GM23248 (cell line): ENCODE measurements around the gene AP1S3. TPM values are rescaled to one million over a fixed set of nuclear protein-coding genes. Genes with fewer than 3 reads are reported as not detected.

Experiments
- DNase-seq: peaks from one replicate; pipeline ENCODE4 v3.0.0-alpha.2; 2015
- H2AFZ ChIP-seq: fragments of 200-600 bp; sonication (generic); 2 replicates; pipeline ENCODE4 v1.6.1; 2016; ENCODE audit warnings: antibody characterized with exemption
- H3F3A ChIP-seq: fragments of 200-600 bp; sonication (generic); 2 replicates; pipeline ENCODE4 v1.6.1; 2016; ENCODE audit warnings: mild to moderate bottlenecking, antibody characterized with exemption, mixed run types; ENCODE audit not compliant: insufficient read depth
- H3K27ac ChIP-seq: fragments of 200-600 bp; sonication (generic); 2 replicates; pipeline ENCODE4 v1.5.1; 2016; ENCODE audit warnings: mild to moderate bottlenecking
- H3K27me3 ChIP-seq: fragments of 200-600 bp; sonication (generic); replicated peaks from 2 replicates; pipeline ENCODE4 v1.6.1; 2016; ENCODE audit warnings: mild to moderate bottlenecking; ENCODE audit not compliant: insufficient read depth
- H3K36me3 ChIP-seq: fragments of 200-600 bp; sonication (generic); 2 replicates; pipeline ENCODE4 v1.6.1; 2016; ENCODE audit warnings: low read depth, mild to moderate bottlenecking
- H3K4me1 ChIP-seq: fragments of 200-600 bp; sonication (generic); 2 replicates; pipeline ENCODE4 v1.6.1; 2016; ENCODE audit warnings: mild to moderate bottlenecking; ENCODE audit not compliant: insufficient read depth
- H3K4me2 ChIP-seq: fragments of 200-600 bp; sonication (generic); one replicate; pipeline ENCODE4 v1.6.1; 2016; ENCODE audit warnings: mild to moderate bottlenecking; ENCODE audit not compliant: unreplicated experiment
- H3K4me3 ChIP-seq: fragments of 200-600 bp; sonication (generic); 2 replicates; pipeline ENCODE4 v1.5.1; 2016; ENCODE audit warnings: mild to moderate bottlenecking
- H3K79me2 ChIP-seq: fragments of 200-600 bp; sonication (generic); 2 replicates; pipeline ENCODE4 v1.6.1; 2016; ENCODE audit warnings: mild to moderate bottlenecking; ENCODE audit not compliant: insufficient read depth
- H3K9ac ChIP-seq: fragments of 200-600 bp; sonication (generic); 2 replicates; pipeline ENCODE4 v1.6.1; 2016; ENCODE audit warnings: mild to moderate bottlenecking
- H3K9me2 ChIP-seq: fragments of 200-600 bp; sonication (generic); 2 replicates; pipeline ENCODE4 v1.6.1; 2016; ENCODE audit warnings: mixed run types, mild to moderate bottlenecking, moderate library complexity; ENCODE audit not compliant: insufficient read depth
- H3K9me3 ChIP-seq: fragments of 200-600 bp; sonication (generic); one replicate; pipeline ENCODE4 v1.6.1; 2017; ENCODE audit warnings: low read depth
- H4K20me1 ChIP-seq: fragments of 200-600 bp; sonication (generic); 2 replicates; pipeline ENCODE4 v1.6.0; 2016; ENCODE audit not compliant: insufficient read depth
- EZH2 ChIP-seq: fragments of 200-600 bp; sonication (generic); IDR thresholded peaks from 2 replicates; pipeline ENCODE4 v1.6.1; 2018; ENCODE audit warnings: antibody characterized with exemption, mild to moderate bottlenecking; ENCODE audit not compliant: insufficient read depth, poor library complexity, severe bottlenecking
- EZH2phosphoT487 ChIP-seq: fragments of 200-600 bp; sonication (generic); IDR thresholded peaks from 2 replicates; pipeline ENCODE4 v1.6.1; 2018; ENCODE audit warnings: antibody characterized with exemption, moderate library complexity, mild to moderate bottlenecking, low read depth; ENCODE audit not compliant: insufficient read depth
- WGBS, 2 experiments: methylation state at CpG; one replicate each; pipeline ENCODE4 v1.1.6; 2015 to 2017; ENCODE audit warnings: low lambda C conversion rate in 2 of 2, low coverage in 1 of 2; ENCODE audit errors: missing lambda C conversion rate in 2 of 2; 5-methylcytosine and 5-hydroxymethylcytosine counted together
- in situ Hi-C: fragments of 300-500 bp; cut with MboI; formaldehyde crosslinking; loops from 2 replicates; pipeline ENCODE4 v1.15.0; 2020
- polyA plus RNA-seq: library from polyadenylated mRNA; unstranded; fragments of >200 nt; fragmentation: Nextera tagmentation; extraction: Ambion mirVana; gene quantifications from 2 replicates; pipeline ENCODE4 v1.2.1, GENCODE V29; 2016
- total RNA-seq: library from RNA; depleted of rRNA; stranded (reverse); fragments of >200 nt; shearing (Covaris generic); gene quantifications from 2 replicates; pipeline ENCODE4 v1.2.3, GENCODE V29; 2014

The AP1S3 gene
- total and polyA plus RNA-seq, 2 experiments from 2014 or later, result 0.43 to 2.0 TPM

GRCh38 chr2:223722226-223722625 is 115.2 kb downstream of the AP1S3 start:
- 90% methylated on average over 9 of the region's 9 CpGs for WGBS, 2 experiments

GRCh38 chr2:223721746-223722145 is 115.6 kb downstream of the AP1S3 start:
- 96 to 98% methylated on average over 5 of the region's 5 CpGs for WGBS, 2 experiments
- no peak overlapping the region for H3K27ac ChIP-seq
- TF ChIP-seq EZH2phosphoT487 (no peak), EZH2 (no peak)
- H3K79me2 ChIP-seq, result no peaks in the 10 kb centered on the region
- no peaks in the 10 kb centered on the region for H3K9me3 ChIP-seq
- H2AFZ ChIP-seq, result no peak overlapping the region
- peaks cover 21% of the 10 kb centered on the region for H3K4me1 ChIP-seq
- H3K9me2 ChIP-seq, result no peaks in the 10 kb centered on the region
- in situ Hi-C loops, result no loop called here
- no peaks in the 10 kb centered on the region for H4K20me1 ChIP-seq
- H3K4me2 ChIP-seq, result no peak overlapping the region
- H3K36me3 ChIP-seq, result no peaks in the 10 kb centered on the region
- H3K4me3 ChIP-seq, result no peak overlapping the region
- H3K27me3 ChIP-seq, result no peaks in the 10 kb centered on the region
- no peak for DNase-seq
- H3F3A ChIP-seq, result peaks cover 21% of the 10 kb centered on the region
- no peak overlapping the region for H3K9ac ChIP-seq

More at GRCh38 chr2:223722226-223722625, 115.2 kb downstream of the AP1S3 start:
- Histone ChIP-seq H3K79me2 (no peaks in the 10 kb centered on the region), H3F3A (peaks cover 21% of the 10 kb centered on the region), H3K9me3 (no peaks in the 10 kb centered on the region), H3K36me3 (no peaks in the 10 kb centered on the region), H2AFZ (no peak overlapping the region), H3K27ac (no peak overlapping the region), H3K27me3 (no peaks in the 10 kb centered on the region), H3K4me2 (no peak overlapping the region), H3K9ac (no peak overlapping the region), H3K9me2 (no peaks in the 10 kb centered on the region), H3K4me3 (no peak overlapping the region), H4K20me1 (no peaks in the 10 kb centered on the region), H3K4me1 (peaks cover 21% of the 10 kb centered on the region)
- TF ChIP-seq EZH2 (no peak), EZH2phosphoT487 (no peak)
- no peak for DNase-seq
- in situ Hi-C loops, result no loop called here

- no peak for DNase-seq
- WGBS, 2 experiments, result 96 to 98% methylated on average over 1 of the region's 1 CpG
Observed at GRCh38 chr2:223720367-223720766, 117.0 kb downstream of the AP1S3 start.

GRCh38 chr2:223712642-223713041 is 124.7 kb downstream of the AP1S3 start:
- no peaks in the 10 kb centered on the region for H3K4me1 ChIP-seq
- no peaks in the 10 kb centered on the region for H3K9me2 ChIP-seq
- in situ Hi-C loops, result no loop called here
- no peak for TF ChIP-seq EZH2
- H3K9ac ChIP-seq, result no peak overlapping the region
- H3K9me3 ChIP-seq, result no peaks in the 10 kb centered on the region
- no peak overlapping the region for H2AFZ ChIP-seq
- no peak overlapping the region for H3K4me2 ChIP-seq
- H3K27me3 ChIP-seq, result no peaks in the 10 kb centered on the region
- H3K79me2 ChIP-seq, result no peaks in the 10 kb centered on the region
- no peak overlapping the region for H3K27ac ChIP-seq
- no peak overlapping the region for H3K4me3 ChIP-seq
- no peaks in the 10 kb centered on the region for H3K36me3 ChIP-seq
- H3F3A ChIP-seq, result no peaks in the 10 kb centered on the region
- DNase-seq, result no peak
- H4K20me1 ChIP-seq, result no peaks in the 10 kb centered on the region

More at GRCh38 chr2:223720367-223720766, 117.0 kb downstream of the AP1S3 start:
- Histone ChIP-seq H3F3A (peaks cover 13% of the 10 kb centered on the region), H3K4me1 (peaks cover 13% of the 10 kb centered on the region), H2AFZ (no peak overlapping the region), H3K4me2 (no peak overlapping the region), H3K9ac (no peak overlapping the region), H3K27me3 (no peaks in the 10 kb centered on the region), H3K79me2 (no peaks in the 10 kb centered on the region), H4K20me1 (no peaks in the 10 kb centered on the region), H3K9me3 (no peaks in the 10 kb centered on the region), H3K9me2 (no peaks in the 10 kb centered on the region), H3K4me3 (no peak overlapping the region), H3K36me3 (no peaks in the 10 kb centered on the region), H3K27ac (no peak overlapping the region)
- no peak for TF ChIP-seq EZH2
- no peak for TF ChIP-seq EZH2phosphoT487
- in situ Hi-C loops, result no loop called here
